T-helper 1 cell treated with Interleukin-12 subunit alpha and Interleukin-12 subunit beta and Interleukin-4 antibody, amounts not matched to agents 30 ng/mL and 1 ng/mL, for 36 hours (primary cell): ENCODE measurements around the gene MACO1. TPM values are rescaled to one million over a fixed set of nuclear protein-coding genes. Genes with fewer than 3 reads are reported as not detected.
"Not testable (repeated sequence)": the region's sequence is repeated elsewhere in the genome, so short reads cannot be mapped to it uniquely, and the experiment has no call there.

Source experiments
- intact Hi-C: fragments of 100-400 bp; cut with micrococcal nuclease; formaldehyde crosslinking; loops from one replicate; pipeline ENCODE4 v1.15.1; 2024
- total RNA-seq: library from RNA; stranded (reverse); gene quantifications from 2 replicates; pipeline ENCODE4 v1.2.3, GENCODE V29; 2022

Gene MACO1
- total RNA-seq, 1 donor from 2014 or later = 23.1 TPM

DNA sequence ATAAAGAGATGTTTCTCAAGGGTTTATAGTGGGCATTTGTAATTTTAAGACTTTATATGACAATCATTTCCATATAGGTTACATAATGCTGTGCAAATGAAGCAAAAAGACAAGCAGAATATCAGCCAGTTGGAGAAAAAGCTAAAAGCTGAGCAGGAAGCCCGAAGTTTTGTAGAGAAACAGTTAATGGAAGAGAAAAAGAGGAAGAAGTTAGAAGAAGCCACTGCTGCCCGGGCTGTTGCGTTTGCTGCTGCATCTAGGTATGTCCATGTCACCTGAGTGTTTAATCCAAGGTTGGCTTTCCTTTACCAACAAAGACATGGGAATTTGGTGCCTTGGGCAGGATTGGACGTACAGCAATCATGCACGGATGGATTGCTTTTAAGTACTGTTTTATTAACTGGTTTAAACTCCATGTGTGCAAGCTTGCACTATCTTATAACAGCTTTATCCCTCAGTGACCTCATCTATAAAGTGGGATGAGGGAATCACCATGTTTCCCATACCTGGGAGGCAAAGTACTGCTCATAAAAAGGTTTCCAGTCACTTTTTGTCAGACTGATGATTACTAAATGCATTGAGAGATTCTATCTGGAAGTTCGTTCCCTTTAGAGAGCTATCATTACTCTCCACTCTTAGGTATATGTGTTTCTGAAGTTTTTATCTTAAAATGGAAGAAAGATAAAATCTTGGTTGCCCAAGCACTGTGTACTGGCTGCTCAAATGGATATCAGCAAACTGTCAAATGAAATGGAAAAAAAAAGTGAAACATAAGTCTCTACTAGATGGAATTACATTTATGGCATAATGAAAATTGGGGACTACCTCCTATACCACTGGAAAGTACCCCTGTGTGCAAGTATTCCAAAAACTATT is 55.1 kb downstream of the MACO1 start:
- intact Hi-C loops = loop anchor here (5.0 kb wide), 1 partner anchor 48 kb away; no protein-coding TSS in a partner anchor

DNA sequence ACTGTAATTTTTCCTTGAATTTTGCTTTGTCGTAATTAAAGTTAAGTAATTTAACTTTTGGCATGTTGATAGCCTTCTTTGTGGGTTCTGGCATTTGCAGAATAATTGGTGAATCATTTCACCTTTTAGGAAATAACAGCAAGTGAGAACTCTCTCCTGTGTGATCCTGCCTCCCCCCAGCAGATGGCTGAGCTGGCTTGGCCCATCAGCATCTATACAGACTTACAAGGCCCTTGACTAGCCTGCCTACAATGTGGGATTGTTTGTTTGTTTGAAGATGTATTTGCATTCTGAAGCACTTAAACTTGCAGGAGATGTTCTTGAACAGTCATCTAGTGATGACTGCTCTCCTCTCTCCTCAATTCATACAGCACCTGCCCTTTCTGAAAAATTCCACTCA is 55.9 kb downstream of the MACO1 start:
- intact Hi-C loops = loop anchor here (5.0 kb wide), 1 partner anchor 49 kb away; no protein-coding TSS in a partner anchor

DNA sequence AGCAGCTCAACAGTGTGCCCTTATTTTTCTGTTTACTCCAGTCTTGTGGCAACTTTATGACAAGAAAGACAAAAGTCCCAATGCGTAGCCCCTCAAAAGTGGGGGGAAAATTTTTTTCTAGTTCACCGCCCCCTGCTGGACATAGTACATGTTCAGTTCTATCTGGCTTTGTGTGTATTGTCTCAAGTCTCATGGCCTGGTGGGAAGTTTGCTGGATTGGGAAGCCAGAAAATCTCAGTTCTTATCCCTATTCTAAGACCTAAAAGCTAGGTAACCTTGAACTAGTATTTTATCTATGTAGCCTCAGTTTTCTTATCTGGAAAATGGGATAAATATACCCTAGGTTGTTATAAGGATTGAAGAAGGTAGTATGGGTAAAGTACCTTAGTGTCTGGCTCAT is 56.9 kb downstream of the MACO1 start:
- intact Hi-C loops = loop anchor here (5.0 kb wide), 1 partner anchor 50 kb away; no protein-coding TSS in a partner anchor

DNA sequence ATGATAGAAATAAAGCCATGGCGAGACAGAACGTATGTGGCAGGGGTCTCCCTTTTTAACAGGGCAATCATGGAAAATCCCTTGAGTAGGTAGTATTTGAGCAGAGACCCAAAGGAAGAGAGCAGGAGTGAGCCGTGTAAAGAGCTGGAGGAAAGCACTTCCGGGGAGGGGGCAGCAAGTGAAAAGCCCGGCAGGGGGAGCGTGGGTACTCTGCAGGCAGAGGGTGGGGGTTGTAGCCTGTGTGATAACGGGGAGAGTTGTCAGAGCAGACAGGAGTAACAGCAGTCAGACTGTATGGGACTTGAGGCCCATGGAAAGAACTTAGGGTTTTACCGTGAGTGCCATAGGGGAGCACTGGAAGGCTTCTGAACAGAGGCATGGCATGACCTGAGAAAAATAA is 61.6 kb downstream of the MACO1 start:
- intact Hi-C loops = no loop called here

GRCh38 chr1:25494952-25495351 is 64.3 kb downstream of the MACO1 start:
- intact Hi-C loops = no loop called here

- intact Hi-C loops = no loop called here
Measured at GRCh38 chr1:25500694-25501093, 70.0 kb downstream of the MACO1 start.

GRCh38 chr1:25501235-25502058 is 70.8 kb downstream of the MACO1 start:
- intact Hi-C loops = no loop called here

DNA sequence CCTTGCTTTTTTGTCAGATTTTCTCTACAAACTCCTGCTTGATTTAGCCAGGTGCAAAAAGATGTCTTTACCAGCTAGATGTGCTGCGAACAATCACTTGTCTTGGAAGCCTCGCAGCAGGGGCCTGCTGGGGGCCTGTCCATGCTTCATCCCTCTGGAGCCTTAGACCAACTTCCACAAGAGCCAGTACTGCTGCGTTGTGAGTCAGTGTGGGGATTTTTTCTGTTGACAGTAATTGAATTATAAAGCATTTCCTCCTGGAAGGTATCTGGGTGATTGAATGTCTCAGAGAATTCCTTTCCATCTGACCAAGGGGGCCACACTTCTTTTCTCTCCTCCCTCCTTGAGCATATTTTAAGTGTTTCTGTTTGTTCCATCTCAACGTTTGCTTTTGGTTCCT is 72.3 kb downstream of the MACO1 start:
- intact Hi-C loops = loop anchor here (1.0 kb wide), 1 partner anchor 307 kb away; no protein-coding TSS in a partner anchor

DNA sequence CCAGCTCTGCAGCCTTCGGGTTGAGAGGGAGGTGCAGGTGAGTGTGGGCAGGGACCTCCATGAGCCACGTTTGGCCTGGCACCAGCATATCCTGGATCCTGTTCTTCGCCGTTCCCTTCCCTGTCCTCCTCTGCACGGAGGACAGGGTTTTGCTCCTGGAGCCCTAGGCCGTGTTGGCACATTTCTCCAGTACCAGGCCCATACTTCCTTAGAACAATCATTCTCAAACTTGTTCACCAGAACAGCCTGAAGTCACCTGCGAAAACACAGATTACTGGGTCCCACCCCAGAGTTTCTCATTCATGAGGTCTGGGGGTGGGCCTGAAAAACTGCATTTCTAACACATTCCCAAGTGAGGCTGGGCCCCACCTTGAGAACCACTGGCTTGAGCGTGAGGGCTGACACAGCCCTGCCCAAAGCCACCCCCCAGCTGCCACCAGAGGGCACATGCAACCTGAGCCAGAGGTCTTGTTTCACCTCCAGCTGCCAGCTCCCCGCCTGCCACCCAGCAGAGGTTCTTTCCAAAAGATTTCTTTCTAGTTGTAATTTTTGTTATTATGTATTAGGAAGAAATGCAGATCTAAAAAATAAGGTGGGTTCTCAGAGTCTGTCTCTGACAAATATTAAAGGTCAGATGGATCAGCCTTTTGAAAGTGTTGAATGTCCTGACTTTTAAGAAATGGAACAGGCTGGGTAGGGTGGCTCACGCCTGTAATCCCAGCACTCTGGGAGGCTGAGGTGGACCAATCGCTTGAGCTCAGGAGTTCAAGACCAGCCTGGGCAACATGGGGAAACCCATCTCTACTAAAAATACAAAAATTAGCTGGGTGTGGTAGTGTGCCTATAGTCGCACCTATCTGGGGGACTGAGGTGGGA is 73.1 kb downstream of the MACO1 start:
- intact Hi-C loops = loop anchor here (1.0 kb wide), 1 partner anchor 307 kb away; no protein-coding TSS in a partner anchor

DNA sequence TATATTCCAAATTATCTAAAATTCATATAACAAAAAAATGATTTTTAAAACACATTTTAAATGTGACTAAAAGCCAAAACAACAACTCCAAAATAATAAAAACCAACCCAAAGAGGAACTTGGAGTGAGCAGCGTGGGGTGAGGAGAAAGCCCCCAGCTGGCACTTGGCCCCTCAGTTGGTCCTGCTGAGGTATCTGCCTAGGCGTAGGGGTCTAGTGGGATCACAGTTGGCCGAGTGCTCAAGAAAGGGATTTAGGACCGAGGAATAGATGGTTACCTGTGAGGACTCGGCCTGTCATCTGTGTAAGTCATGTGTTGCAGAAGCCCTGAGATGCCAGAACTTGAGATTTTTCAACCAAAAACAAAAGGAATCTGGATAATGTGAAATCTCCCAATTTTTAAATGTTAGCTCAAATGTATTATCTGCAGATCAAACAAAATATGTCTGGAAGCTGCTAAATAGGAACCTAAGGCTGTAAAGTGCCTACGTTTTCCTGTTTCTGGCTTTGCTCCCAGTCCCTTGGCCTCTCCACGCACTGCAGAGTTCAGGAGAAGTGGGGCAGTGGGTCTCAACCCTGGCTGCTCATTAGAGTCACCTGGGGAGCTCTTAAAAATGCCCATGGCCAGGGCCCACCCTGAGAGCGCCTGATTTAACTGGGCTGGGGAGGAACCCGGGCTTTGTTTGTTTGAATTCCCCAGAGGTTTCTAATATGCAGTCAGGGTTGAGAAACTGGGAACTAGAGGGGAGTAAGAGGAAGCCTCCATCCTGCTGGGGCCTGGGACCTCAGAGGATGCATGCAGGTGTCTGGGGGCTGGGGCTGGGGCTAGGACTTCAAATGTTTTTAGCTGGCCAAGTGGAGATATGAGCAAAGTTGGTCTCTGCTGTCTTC is 74.3 kb downstream of the MACO1 start:
- intact Hi-C loops = no loop called here

DNA sequence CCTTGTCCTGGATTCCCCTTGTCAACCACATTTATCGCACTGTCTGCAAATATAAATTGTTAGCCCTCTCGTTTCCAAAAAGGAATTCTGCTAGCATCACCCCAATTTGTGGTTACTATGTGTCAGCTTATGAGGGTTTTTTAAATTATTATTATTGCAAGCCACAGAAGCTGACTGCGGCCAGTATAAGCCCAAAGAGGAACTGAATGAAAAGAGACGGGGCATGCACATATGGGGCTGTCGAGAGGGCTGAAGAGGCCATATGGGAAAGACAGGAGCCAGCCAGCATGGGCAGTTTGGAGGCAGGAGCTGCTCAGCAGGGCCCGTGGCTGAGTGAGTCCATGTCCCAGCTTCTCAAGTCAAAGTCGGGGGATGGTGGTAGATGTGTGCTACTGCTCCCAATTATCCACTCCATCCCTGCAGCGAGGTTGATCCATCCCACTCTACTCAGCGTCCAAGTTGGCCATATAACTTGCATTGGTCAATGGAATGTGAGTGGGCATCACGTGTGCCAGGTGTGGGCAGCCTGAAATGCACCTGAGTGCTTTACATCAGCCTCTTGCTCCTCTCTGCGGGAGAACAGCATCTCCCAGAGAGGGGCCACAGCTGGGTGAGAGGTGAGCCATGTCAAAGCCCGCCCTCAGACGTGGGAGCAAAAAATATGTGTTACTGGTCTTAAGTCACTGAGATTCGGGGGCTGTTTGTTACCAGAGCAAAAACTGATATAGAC is 75.1 kb downstream of the MACO1 start:
- intact Hi-C loops = no loop called here

- intact Hi-C loops = not testable (repeated sequence)
Measured at GRCh38 chr1:25506566-25507463, 76.1 kb downstream of the MACO1 start.

GRCh38 chr1:25513666-25514065 is 83.0 kb downstream of the MACO1 start:
- intact Hi-C loops = no loop called here

DNA sequence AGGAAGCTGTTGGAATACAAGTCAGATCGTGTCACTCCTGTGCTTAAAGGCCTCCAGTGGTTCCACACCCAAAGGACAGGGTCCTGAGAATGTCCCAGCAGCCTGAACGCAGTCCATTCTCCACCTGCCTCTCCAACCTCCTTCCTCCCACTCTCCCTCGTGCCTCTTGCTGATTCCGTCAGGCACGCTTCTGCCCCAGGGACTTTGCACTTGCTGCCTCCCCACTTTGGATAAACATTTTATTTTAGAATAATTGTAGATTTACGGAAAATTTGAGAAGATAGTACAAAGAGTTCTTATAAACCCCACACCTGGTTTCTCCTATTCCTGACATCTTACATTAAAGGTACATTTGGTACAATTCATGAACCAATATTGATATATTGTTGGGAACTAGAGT is 84.3 kb downstream of the MACO1 start:
- intact Hi-C loops = no loop called here

DNA sequence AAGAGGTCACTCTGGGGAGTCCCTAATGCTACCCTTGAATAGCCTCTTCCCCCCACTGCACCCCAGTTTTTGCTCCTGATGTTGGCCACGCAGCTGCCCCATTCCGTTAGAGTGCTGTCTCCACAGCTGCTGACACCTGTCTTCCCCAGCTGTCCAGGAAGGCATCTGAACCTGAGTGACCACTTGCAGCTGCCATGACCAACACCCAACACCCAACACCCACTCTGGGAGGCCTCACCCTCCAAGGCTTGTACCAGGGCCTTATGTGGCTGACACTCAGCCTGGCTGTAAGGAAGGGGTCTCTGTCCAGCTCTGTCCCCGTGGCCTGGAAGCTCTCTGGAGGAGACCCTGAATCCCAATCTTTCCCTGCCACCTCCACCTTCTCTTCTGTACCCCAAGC is 86.0 kb downstream of the MACO1 start:
- intact Hi-C loops = no loop called here

- intact Hi-C loops = no loop called here
Measured at GRCh38 chr1:25517476-25518394, 87.0 kb downstream of the MACO1 start.

DNA sequence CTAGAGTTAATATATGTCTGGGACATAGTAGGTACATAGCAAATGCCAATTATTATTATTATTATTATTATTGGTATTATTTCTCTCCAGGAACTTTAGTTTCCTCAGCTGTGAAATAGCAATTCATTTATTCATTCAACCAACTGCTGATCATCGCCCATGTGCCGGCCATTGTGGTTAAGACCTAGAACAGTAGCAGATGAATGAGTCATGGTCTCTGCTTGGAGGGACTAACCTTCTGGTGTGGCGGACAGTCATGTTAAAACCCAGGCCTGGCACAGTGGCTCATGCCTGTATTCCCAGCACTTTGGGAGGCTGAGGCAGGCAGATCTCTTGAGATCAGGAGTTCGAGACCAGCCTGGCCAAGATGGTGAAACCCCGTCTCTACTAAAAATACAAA is 88.9 kb downstream of the MACO1 start:
- intact Hi-C loops = loop anchor here (1.0 to 2.0 kb wide), 3 partner anchors 117 to 292 kb away; no protein-coding TSS in a partner anchor
